GM12891 (cell line): ENCODE measurements around the gene CHST7.
A peak's percentile ranks its signal among the peaks of the same experiment; 100 is the strongest.

Experiments used
- PAX5 ChIP-seq: IDR thresholded peaks from 2 replicates; pipeline ENCODE4 v1.6.1; 2011; ENCODE audit warnings: low read length, moderate library complexity, mild to moderate bottlenecking; ENCODE audit not compliant: insufficient read depth, severe bottlenecking
- POLR2A ChIP-seq: IDR thresholded peaks from 2 replicates; pipeline ENCODE4 v1.6.1; 2011; ENCODE audit warnings: low read depth, low read length, control low read depth
- POLR2AphosphoS5 ChIP-seq: IDR thresholded peaks from 2 replicates; pipeline ENCODE4 v1.6.1; 2011; ENCODE audit warnings: low read depth, low read length, control low read depth
- SPI1 ChIP-seq: IDR thresholded peaks from 2 replicates; pipeline ENCODE4 v1.6.1; 2011; ENCODE audit warnings: low read depth, low read length, control low read depth
- TAF1 ChIP-seq: IDR thresholded peaks from 2 replicates; pipeline ENCODE4 v1.6.1; 2011; ENCODE audit warnings: low read depth, low read length, control low read depth

- TF ChIP-seq TAF1 (no peak), POLR2A (no peak), SPI1 (peak; percentile 53; the same call in 1 of the 2 replicates), POLR2AphosphoS5 (no peak), PAX5 (no peak)
Measured at GRCh38 chrX:46626566-46626965, 53.0 kb downstream of the CHST7 start.
